Activated naive CD4-positive, alpha-beta T cell treated with anti-CD3 and anti-CD28 coated beads, Interleukin-2, amount 50 U/mL, for 16 hours (primary cell): ENCODE results near the gene S100A7.
A peak's percentile ranks its signal among the peaks of the same experiment; 100 is the strongest.

Experiments
- DNase-seq: peaks from one replicate; pipeline ENCODE4 v3.0.0-alpha.2; 2020

Gene S100A7

DNA sequence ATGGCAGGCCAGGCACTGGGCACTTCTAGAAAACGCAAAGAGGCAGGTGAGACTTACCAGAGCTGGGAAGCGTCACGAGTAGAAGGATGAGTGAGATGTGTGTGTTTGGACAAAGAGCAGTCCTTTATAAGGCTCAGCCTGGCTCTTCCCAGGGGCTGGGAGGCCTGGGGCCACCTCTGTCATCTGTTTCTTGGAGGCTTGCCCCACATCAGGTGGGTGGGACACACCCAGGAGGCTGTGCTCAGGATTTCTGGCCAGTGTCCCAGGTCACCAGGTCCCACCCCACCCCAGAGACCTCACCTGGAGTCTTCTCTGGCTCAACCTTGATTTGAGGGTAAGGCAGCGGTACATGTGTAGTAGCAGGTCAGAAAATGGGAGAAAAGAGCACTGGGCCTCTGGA, at the start of gene S100A7:
Gene S100A7, minus strand, starts transcription at position 101 of the 400 bp plus-strand sequence. CDS start 1,638 bp downstream, outside the sequence.
- no peak for DNase-seq

DNA sequence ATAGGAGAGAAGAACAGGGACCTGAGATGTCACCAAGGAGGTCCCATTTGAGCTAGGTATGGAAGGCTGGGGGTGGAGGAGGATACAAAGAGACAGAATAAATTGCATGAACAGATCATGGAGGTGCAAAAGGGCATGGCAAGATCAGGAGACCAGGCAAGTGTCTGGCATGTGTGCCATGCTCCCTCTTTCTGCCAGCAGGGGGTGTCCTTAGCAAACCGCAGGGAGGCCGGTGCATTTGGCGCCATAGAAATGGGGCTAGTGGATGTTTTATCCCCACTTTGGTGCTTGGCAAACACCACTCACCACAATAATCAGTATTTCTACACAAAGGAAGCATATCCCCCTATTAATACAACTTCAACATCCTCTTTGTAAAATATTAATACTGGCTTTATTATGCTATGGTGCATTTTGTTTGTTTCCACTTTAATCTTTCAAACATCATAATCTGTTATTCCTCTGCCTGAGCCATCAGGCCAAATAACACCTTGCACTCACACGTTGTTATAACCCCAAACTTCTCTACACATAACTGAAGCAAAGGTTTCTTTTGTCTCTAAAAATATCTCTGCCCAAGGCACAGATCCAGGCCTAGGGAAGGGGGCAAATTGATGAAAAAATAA, 49.4 kb upstream of the S100A7 start:
- peak; percentile 70 for DNase-seq

DNA sequence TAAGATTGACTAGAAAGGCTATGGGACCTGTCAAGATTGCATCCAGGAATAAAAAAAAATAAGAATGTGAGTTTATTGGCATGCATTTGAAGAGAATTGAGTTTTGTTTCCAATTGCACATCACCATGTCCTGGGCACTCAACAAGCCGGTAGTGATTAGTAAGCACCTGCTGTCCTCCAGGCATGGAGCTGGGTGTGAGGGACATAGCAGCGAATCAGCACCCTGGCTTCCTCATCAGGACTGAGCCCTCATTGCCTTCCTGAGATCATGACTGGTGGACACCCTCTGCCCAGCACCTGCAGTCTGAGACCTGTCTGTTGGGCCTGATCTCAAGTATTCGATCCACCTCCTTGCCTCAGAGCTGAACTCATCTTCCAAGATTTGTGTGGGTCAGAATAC, 48.6 kb upstream of the S100A7 start:
- DNase-seq, result no peak

DNA sequence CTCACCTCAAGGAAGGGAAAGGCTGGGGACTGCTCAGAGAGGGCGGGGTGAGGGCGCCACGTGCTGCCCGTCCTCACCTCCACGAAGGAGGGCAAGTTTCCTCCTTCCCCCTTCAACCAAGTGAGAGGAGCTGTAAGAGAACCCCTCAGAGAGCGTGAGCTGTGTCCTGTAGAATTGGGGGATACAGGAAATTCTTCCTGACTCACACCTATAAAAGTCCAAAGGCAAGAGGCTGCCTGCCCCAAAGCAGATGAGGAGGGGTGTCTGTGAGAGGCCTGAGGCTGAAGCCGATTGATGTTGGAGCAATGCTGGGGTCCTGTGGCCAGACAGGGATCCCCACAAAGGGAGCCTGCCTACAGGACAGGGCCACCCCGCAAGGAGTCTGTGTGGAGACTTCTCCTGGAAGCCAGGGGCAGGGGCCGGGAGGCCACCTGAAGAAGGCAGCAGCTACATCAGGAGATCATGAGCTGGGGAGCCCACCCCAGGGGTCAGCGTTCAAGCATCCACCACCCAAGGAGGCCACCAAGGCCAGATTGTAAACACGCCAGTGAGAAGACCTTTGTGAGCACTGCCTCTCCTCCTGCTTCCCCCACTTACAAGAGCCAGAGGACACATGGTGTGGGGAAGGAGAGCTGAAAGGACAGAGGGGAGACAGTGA, 47.6 kb upstream of the S100A7 start:
- no peak for DNase-seq

DNA sequence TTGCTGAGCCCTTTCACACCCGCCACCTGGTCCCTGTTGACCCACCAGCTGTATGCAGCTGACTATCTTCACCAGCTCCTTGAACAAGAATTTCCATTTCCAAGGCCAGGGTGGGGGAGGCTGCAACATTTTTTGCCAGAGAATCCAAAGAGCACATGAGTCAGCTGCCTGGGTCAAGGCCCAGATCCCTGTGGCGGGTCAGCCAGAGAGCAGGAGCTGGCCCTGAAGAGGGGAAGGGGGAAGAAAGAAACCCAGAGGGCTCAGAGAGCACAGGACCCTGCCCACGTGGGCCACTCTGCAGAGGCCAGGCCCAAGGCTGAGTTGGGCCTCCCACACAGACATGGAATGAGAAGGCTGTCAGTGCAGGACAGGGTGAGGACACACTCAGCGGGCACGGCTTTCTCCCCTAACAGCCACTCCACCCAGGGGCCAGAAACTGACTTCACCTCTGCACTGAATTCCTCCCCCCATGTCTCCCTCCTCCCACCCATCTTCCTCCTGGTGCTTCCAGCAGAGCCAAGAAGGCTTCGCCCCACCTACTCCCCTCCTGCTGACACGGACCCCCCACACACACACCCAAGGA, 46.5 kb upstream of the S100A7 start:
- DNase-seq, result no peak

DNA sequence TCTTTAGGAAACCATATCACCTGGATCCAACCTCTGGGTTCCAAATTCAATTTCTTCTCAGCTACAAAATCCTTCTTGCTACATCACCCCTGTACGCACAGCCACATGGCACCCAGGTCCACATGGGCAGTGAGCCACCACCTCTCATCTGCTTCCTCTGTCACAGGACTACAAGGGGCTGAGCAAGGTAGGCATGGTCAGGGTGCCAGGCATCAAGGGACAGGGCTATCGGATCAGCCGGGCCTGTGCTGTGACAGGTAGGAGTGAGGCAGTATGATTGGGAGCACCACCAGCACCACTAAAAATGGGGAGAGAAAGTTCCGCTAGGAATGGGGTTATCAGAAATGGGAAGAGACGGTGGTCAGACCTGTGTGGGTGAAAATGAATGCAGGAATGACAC, 45.9 kb upstream of the S100A7 start:
- no peak for DNase-seq

DNA sequence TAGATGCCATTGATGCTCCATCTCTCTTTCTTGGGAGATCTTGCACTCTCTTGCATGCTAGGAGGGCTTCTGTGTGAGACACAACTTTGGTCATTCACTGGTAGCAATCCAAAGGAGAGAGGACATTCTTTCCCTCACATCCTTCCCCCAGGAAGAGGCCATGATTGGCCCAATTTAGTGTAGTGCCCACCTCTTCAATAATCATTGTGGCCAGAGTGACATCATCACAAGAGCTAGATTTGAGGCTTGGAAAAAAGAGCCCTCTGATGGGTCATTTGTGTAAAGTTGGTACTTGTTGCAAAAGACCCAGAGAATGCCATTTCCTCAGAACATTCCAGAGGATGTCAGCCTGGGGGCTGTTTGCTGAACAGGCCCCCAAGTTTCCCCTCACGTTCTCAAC, 45.1 kb upstream of the S100A7 start:
- DNase-seq, result no peak

DNA sequence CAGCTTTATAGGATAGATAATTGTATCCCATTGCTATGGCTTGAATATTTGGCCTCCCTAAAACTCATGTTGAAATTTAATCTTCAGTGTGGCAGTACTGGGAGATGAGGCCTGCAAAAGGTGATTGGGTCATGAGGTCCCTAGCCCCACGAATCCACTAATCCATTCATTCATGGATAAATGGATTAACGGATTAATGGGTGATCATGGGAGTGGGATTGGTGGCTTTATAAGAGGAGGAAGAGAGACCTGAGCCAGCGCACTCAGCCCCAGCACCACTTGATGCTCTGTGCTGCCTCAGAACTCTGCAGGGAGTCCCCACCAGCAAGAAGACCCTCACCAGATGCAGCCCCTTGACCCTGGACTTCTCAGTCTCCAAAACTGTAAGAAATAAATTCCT, 43.3 kb upstream of the S100A7 start:
- DNase-seq, result no peak

DNA sequence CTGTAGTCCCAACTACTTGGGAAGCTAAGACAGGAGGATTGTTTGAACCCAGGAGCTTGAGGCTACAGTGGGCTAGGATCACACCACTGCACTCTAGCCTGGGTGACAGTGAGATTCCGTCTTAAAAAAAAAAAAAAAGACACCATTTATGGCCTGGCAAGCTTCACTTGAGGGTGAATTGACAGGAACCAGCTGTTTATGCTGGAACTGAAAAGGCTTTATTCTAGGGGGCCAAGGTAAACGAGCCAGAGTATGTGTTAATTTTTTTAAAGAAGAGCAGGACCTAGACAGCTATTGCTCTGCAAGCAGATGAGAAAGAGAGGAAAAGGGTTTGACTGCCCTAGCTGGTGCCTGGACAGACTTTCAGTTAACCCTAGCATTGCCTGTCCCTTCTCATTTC, 38.3 kb upstream of the S100A7 start:
- DNase-seq, result no peak

DNA sequence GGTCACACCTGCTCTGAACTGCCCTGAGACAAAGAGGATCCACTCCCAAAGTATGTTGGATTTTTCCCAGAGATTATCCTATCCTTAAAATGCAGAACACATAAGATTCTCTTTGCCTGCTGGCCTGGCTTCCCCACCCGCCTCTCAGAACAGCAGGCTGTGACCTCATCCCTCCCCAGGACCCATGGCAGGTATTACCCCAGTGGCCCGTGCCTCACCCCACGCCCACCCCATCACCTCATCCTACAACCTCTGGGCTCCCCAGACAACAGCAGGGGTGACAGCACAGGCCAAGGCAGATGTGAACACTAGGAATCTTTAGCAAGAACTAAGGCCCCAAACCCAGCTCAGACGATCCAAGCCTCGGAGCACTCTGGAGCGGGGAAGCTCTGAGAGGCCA, 35.1 kb upstream of the S100A7 start:
- no peak for DNase-seq

DNA sequence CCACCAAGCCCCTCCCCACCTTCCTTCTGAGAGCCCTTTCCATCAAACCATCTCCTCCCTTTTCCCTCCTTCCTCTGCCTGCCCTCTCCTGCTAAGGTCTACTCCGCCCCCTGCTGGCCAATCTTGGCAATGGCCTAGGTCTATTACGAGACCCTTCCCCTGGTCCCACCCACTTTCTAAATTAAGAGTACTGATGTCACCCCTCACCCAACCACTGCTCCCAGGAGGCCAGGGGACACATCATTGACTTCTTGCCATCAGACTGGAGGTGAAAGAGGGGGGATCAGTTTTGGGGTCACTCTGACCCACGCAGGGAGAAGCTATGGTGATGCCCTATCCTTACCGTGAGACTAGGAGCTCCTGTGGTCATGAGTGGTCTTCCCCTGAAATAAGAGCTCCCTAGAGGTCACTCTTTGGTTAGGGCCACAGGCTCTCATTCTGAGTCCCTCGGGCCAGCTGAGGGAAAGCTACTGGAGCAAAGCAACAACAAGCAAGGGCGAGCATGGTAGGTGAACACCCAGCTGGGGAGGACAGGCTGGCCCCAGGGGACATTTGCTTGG, 34.6 kb upstream of the S100A7 start:
- peak; percentile 82 for DNase-seq

DNA sequence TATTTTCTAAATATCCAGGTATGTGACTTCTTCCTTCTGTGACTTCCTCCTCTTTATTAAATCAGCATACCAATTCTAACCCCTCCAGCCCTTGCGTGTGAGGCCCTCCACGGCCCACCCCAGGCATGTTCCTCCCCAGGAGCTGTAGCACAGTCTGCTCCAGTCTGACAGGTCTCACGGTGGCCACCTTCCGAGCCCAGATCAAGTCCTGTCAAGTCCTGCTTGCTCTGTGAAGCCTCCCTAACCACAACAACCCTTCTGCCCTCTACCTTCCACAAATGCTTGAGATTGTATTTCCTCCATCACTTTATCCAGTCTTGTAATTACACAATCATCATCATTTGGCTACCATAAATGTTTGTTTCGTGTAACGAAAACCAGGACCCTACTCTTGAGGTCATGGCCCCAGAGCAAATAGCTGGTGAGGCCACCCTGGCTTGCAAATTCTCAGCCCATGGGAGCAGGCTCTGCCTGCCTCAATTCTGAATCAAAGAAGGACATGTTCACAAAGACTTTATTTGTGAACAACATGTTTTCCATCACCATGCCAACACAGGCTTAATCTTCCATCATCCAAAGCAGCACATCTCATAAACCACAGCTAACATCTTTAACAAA, 33.0 kb upstream of the S100A7 start:
- no peak for DNase-seq

DNA sequence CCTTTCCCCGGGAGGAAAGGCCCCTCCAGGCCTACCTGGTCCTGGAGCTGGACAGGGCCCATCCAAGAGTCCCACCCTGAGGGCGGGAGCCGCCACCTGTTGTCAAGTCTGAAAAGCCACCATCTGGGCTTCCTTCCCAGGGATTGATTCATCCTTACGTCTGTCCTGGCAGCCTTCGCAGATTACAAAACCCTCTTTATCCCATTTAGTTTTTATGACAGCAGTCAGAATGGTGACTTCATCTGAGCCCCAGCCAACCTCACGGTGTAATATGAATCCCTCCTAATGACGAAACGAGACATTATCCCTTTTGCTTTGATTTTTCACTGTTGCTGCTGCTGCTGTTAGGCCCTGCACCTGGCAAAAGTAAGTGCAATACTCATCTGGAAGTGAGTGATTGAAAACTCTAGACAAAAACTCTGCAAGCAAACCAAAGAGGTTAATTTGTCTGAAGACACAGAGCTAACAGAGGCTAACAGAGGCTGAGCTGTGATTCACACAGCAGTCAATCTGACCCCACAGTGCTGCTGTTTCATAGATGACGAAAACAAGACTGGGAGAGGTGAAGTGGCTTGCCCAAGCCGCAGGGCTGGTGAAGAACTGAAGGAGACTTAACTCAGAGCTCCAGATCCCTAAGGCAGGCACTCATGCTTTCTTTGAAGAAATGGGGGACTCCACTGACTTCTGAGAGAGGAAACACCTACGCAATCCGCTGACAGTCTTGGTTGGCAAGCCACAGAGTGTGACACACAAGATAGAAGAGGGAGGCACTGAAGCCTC, 30.0 kb upstream of the S100A7 start:
- no peak for DNase-seq

DNA sequence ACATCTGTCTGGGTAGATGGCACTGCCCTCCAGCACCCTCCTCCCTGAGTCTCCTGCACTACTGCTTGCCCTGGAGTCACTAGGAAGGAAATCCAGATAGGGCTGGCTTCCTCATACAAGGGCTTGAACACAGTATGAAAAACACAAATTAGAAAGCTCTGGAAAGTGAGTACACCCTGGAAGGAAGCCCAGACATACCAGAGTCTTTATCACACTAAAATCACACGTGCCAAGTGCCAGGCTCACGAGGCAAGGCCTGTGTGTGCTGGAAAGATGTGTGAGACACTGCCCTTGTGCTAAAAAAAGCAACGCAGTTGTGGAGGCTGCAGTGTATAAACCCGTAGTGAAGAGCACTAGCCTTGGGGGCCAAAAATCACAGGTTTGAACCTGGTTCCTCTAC, 28.3 kb upstream of the S100A7 start:
- DNase-seq, result no peak

DNA sequence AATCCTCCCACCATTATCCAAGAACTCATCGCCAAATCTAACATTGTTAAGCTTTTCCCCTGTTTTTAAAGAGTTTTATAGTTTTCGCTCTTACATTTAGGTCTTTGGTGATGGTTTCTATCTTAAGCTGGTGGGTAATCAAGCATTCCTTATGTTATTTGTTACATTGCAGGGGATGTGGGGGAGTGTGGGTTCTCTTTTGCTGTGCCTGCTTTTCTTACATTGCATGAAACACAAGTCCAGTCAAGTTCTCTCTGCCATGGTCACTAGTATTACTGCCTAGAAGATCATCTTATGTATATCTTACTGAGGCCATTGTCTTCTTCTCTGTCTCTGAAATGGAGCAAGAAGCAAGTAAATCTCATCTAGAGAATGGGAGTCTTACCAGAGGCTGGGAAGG, 27.3 kb upstream of the S100A7 start:
- DNase-seq, result no peak

DNA sequence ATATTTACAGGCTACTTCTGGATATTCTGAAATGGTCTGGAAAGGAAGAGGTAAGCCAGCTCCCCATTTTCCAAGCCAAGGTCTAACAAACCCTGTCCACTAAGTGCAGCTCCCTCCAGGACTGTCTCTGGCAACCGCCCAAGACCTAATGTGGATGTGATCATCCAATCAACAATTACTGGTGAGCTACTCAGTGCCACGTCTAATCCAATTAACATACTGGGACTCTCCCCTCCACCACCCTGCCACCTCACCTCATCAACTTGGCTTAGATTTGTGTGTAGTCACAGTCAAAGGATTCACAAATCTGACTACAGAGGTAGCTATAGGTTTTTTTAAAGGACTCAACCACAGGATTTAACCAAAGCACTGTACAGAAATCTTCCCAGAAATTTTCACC, 25.4 kb upstream of the S100A7 start:
- no peak for DNase-seq

DNA sequence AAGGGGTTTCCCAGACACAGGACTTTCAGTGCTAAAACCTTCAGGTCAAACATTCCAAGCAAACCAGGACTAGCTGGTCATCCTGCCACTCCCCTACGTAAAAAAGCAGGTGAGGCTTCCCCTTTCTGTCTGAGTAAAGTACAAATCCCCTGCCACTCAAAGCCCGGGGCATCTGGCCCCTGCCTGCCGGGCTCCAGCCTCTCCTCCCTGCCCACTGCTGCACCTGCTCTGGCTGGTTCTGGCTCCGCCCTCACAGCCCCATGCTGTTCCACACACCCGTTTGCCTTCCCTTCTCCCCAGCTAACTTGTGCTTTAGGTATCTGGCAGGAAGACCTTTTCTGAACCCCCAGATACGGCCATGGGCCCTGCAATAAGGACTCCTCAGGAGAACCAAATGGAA, 23.3 kb upstream of the S100A7 start:
- DNase-seq, result no peak

DNA sequence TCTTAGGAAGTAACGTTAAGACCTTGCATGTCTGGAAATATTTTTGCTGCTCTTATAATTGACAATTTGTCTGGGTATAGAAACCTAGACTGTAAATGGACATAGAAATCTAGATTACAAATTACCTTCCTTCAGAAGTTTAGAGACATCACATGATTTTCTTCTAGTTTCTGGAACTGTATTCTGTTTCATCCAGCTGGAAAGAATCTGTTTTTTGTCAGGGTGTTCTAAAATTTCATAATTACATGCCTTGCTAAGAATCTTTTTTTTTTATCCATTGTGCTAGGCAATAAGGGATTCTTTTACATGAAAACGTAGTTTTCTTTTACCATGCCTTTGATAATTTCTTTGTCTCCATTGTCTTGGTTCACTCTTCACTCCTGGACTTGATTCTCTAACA, 20.7 kb upstream of the S100A7 start:
- DNase-seq, result no peak

DNA sequence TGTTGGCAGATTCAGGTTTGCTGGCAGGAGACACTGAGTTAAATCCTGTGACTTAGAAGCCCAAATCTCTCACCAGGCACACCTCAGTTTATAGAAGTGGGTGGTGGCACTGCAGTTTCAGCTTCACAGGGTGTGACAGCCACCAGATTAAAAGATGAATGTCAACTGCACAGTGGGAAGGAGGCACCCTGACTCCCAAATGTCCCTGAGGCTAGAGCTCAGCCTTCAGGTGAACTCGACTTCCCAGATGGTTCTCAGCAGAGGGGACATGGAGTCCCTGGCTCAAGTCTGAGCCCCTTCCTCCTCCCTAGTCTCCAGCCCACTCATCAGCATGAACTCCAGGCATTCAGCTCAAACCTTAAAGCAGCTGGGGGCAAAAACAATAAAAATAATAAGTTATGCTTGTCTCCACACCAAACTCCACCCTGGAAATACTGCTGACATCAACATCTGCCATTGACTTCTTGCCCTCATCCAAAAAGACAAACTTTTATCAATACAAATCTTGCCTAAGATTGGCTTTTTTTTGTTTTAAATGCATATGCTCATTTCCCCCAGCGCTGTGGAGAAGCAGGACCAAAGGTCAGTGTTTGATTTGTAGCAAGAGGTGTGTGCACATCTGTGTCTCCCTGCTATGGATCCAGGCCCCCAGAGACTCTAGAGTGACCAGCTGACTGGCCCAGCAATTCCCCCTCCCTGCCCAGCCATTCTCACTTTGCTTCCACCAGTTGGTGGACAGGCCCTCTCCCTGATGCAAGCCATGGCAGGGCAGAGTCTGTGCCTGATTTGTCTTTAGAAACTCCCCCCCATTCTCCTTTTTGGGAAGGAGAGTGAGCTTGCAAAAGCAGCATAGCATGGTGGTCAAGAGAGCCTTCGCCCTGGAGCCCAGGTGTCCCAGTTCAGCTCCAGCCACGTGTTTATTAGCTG, 18.5 kb upstream of the S100A7 start:
- no peak for DNase-seq

DNA sequence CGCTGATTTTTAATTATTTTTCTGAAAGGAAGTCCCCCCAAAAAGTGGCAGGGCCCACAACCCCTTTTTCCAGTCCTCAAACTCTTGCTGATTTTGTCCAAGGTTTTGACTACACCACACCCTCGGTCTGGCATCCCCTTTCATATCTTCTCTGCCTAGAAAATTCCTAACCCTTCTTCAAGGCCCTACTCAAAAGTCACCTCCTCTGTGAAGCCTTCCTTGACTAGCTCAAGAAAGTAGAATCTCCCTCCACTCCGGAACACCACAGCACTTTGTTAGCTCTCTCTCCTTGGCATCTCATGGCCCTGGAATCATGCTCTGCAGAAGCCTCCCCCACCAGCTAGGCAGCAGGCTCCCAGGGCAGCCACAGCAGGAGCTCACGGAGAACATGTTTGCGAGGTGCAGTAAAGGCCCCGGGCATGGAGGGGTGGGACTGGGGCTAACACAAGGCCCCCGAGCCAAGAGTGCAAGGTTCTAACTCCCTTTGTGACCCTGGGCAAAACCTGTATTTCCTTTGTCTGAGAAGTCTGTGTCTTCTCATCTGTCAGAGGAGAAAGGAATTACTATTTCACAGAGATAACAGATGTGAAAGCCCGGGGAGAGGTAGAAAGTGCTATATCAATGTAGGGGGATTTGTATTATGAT, 17.7 kb upstream of the S100A7 start:
- no peak for DNase-seq

DNA sequence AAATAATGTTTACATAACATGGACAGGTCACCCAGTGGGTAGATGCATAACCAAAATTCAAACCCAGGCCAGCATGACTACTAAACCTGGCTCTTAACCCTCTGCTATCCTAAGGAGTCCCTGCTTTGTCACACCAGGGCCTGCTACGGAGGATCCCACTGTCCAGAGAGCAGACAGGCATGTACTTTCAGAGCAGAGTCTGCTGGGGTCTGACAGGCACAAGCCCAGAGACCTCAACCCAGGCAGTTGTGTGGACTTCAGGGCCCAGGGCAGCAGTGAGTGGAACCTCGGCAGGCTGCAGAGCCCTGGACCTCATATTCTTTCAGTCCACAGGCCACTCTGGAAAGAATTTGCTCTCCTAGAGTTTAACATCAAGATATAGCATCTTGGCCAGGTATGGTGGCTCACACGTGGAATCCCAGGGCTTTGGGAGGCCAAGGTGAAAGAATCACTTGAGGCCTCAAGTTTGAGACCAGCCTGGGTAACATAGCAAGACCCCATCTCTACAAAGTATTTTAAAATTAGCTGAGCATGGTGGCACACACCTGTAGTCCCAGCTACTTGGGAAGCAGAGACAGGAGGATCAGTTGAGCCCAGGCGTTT, 16.1 kb upstream of the S100A7 start:
- DNase-seq, result no peak
